Thyroid gland (tissue), 4 donors: ENCODE data around the gene EYS. TPM values are rescaled to one million over a fixed set of nuclear protein-coding genes. Genes with fewer than 3 reads are reported as not detected.

Experiments used
- DNase-seq, 2 donors: peaks; one replicate each; pipeline ENCODE4 v3.0.0-alpha.2; 2019
- H3K27ac ChIP-seq, 3 donors: fragments of 200-600 bp; sonication (generic); 1 replicate in 2 of 3; 2 replicates in 1 of 3; pipeline ENCODE4 v1.5.1; 2016 to 2019; ENCODE audit warnings: mild to moderate bottlenecking in 1 of 3, moderate library complexity in 1 of 3
- H3K27me3 ChIP-seq: fragments of 200-600 bp; sonication (generic); one replicate; pipeline ENCODE4 v1.5.1; 2019
- H3K36me3 ChIP-seq, 2 donors: fragments of 200-600 bp; sonication (generic); one replicate each; pipeline ENCODE4 v1.5.1; 2016 to 2019
- H3K4me1 ChIP-seq, 2 donors: fragments of 200-600 bp; sonication (generic); one replicate each; pipeline ENCODE4 v1.5.1; 2017 to 2019
- H3K4me3 ChIP-seq, 3 donors: fragments of 200-600 bp; sonication (generic); replicated peaks in 1 of 3; 1 replicate in 2 of 3; 2 replicates in 1 of 3; pipeline ENCODE4 v1.5.1; 2016; ENCODE audit warnings: mild to moderate bottlenecking in 1 of 3
- H3K9me3 ChIP-seq: fragments of 200-600 bp; sonication (generic); one replicate; pipeline ENCODE4 v1.5.1; 2017
- CTCF ChIP-seq, 6 experiments: fragments of 200-600 bp in 3 of 6; fragments of 450-650 bp in 3 of 6; sonication (generic) in 3 of 6; IDR thresholded peaks; one replicate each; pipeline ENCODE4 v1.5.1; 2016 to 2019; ENCODE audit warnings: antibody characterized with exemption in 6 of 6, mild to moderate bottlenecking in 2 of 6, inconsistent platforms in 1 of 6, moderate library complexity in 1 of 6
- POLR2A ChIP-seq, 2 donors: fragments of 450-650 bp; IDR thresholded peaks; one replicate each; pipeline ENCODE4 v1.6.1; 2017; ENCODE audit warnings: antibody characterized with exemption in 2 of 2, mild to moderate bottlenecking in 2 of 2, moderate library complexity in 1 of 2
- WGBS, 2 donors: methylation state at CpG; one replicate each; pipeline ENCODE4 v1.1.5; 2017; 5-methylcytosine and 5-hydroxymethylcytosine counted together
- intact Hi-C: fragments of 100-400 bp; cut with DNase I; formaldehyde crosslinking; loops from one replicate; pipeline ENCODE4 v1.15.1; 2023
- total RNA-seq, 4 donors: library from RNA; depleted of rRNA; stranded (reverse); fragments of >200 nt; gene quantifications; one replicate each; pipeline ENCODE4 v1.2.3, GENCODE V29; 2016

EYS gene
- total RNA-seq, 4 donors from 2014 or later = not detected

GRCh38 chr6:64520050-64520449, 1187.0 kb downstream of the EYS start:
- H3K4me3 ChIP-seq = no peak overlapping the region
- no peaks in the 10 kb centered on the region for H3K36me3 ChIP-seq
- no peak for TF ChIP-seq CTCF (IDR thresholded peaks at IDR 0.05)
- TF ChIP-seq POLR2A (IDR thresholded peaks at IDR 0.05) = no peak
- H3K27me3 ChIP-seq = no peaks in the 10 kb centered on the region
- DNase-seq = no peak
- H3K9me3 ChIP-seq = no peaks in the 10 kb centered on the region
- H3K27ac ChIP-seq = no peak overlapping the region
- no peaks in the 10 kb centered on the region for H3K4me1 ChIP-seq
- intact Hi-C loops = no loop called here

- 83 to 89% methylated on average over 1 of the region's 1 CpG for WGBS, 2 donors
- Histone ChIP-seq H3K4me3 (no peak overlapping the region), H3K27ac (no peak overlapping the region), H3K36me3 (no peaks in the 10 kb centered on the region), H3K9me3 (no peaks in the 10 kb centered on the region), H3K4me1 (no peaks in the 10 kb centered on the region), H3K27me3 (no peaks in the 10 kb centered on the region)
- intact Hi-C loops = no loop called here
- no peak for TF ChIP-seq CTCF (IDR thresholded peaks at IDR 0.05)
- no peak for TF ChIP-seq POLR2A (IDR thresholded peaks at IDR 0.05)
- DNase-seq = no peak
These were observed 1190.6 kb downstream of the EYS start for GRCh38 chr6:64516393-64516792.

- no peak overlapping the region for H3K4me3 ChIP-seq
- no peak overlapping the region for H3K27ac ChIP-seq
- H3K9me3 ChIP-seq = no peaks in the 10 kb centered on the region
- H3K36me3 ChIP-seq = no peaks in the 10 kb centered on the region
- intact Hi-C loops = no loop called here
- TF ChIP-seq POLR2A (IDR thresholded peaks at IDR 0.05) (no peak), CTCF (IDR thresholded peaks at IDR 0.05) (no peak)
- no peak for DNase-seq
- 45 to 57% methylated on average over 3 of the region's 3 CpGs for WGBS, 2 donors
- no peaks in the 10 kb centered on the region for H3K4me1 ChIP-seq
- no peaks in the 10 kb centered on the region for H3K27me3 ChIP-seq
These were observed 1199.4 kb downstream of the EYS start for GRCh38 chr6:64507661-64508060.

GRCh38 chr6:64505312-64505711, 1201.7 kb downstream of the EYS start:
- WGBS, 2 donors = 17 to 51% methylated on average over 4 of the region's 4 CpGs
- Histone ChIP-seq H3K4me1 (no peaks in the 10 kb centered on the region), H3K27ac (no peak overlapping the region), H3K36me3 (no peaks in the 10 kb centered on the region), H3K9me3 (no peaks in the 10 kb centered on the region), H3K27me3 (no peaks in the 10 kb centered on the region), H3K4me3 (no peak overlapping the region)
- intact Hi-C loops = no loop called here
- TF ChIP-seq POLR2A (IDR thresholded peaks at IDR 0.05) = no peak
- TF ChIP-seq CTCF (IDR thresholded peaks at IDR 0.05) = peak in 1 of 6 experiments; percentile 35
- DNase-seq = peak in 1 of 2 donors; percentile 6

GRCh38 chr6:64504503-64504902, 1202.5 kb downstream of the EYS start:
- TF ChIP-seq CTCF (IDR thresholded peaks at IDR 0.05) (no peak), POLR2A (IDR thresholded peaks at IDR 0.05) (no peak)
- Histone ChIP-seq H3K27me3 (no peaks in the 10 kb centered on the region), H3K9me3 (no peaks in the 10 kb centered on the region), H3K4me1 (no peaks in the 10 kb centered on the region), H3K27ac (no peak overlapping the region), H3K4me3 (no peak overlapping the region), H3K36me3 (no peaks in the 10 kb centered on the region)
- 72 to 76% methylated on average over 2 of the region's 2 CpGs for WGBS, 2 donors
- no peak for DNase-seq
- intact Hi-C loops = no loop called here
